Left cardiac atrium (tissue), 4 donors: ENCODE data around the gene SOCS7. TPM values are rescaled to one million over a fixed set of nuclear protein-coding genes. Genes with fewer than 3 reads are reported as not detected.
A peak's percentile ranks its signal among the peaks of the same experiment; 100 is the strongest.

Source experiments
- ATAC-seq, 2 donors: fragments of 200-7000 bp; cut with Tn5 transposase; one replicate each; pipeline ENCODE4 v1.9.1; 2020; ENCODE audit warnings: mild to moderate bottlenecking in 2 of 2, moderate library complexity in 2 of 2
- DNase-seq: peaks from one replicate; pipeline ENCODE4 v3.0.0-alpha.2; 2020
- intact Hi-C, 2 donors: fragments of 100-400 bp; cut with DNase I; formaldehyde crosslinking; loops; one replicate each; pipeline versions ENCODE4 v1.14.1 to v1.15.1; 2022 to 2023
- long read RNA-seq: library from polyadenylated mRNA; unstranded; transcript quantifications from one replicate; pipeline ENCODE4 v2.0.0, GENCODE V29; 2021
- total RNA-seq, 2 donors: library from RNA; stranded (reverse); fragmentation: NEBNext Ultra II Directional; extraction: Animal tissue kit (Norgen Biotek cat#: 25700); gene quantifications; one replicate each; pipeline ENCODE4 v1.2.1, GENCODE V29; 2021
- donor health status: DM: no; HTN: yes; CAD: no.
- donor health status: DM: no; HTN: yes; CAD: no; lungs with severe emphysema.
- donor health status: DM: yes; HTN: yes; CAD: no.
- donor health status: Dilated cardiomyopathy.

The SOCS7 gene
- total RNA-seq = 10 to 100 TPM; 11.2 to 11.4 TPM
- long read RNA-seq, partial matches to known transcripts = 0 of 2 reads
- long read RNA-seq, other reads (novel, unspliced or antisense) = 2 of 2 reads

DNA sequence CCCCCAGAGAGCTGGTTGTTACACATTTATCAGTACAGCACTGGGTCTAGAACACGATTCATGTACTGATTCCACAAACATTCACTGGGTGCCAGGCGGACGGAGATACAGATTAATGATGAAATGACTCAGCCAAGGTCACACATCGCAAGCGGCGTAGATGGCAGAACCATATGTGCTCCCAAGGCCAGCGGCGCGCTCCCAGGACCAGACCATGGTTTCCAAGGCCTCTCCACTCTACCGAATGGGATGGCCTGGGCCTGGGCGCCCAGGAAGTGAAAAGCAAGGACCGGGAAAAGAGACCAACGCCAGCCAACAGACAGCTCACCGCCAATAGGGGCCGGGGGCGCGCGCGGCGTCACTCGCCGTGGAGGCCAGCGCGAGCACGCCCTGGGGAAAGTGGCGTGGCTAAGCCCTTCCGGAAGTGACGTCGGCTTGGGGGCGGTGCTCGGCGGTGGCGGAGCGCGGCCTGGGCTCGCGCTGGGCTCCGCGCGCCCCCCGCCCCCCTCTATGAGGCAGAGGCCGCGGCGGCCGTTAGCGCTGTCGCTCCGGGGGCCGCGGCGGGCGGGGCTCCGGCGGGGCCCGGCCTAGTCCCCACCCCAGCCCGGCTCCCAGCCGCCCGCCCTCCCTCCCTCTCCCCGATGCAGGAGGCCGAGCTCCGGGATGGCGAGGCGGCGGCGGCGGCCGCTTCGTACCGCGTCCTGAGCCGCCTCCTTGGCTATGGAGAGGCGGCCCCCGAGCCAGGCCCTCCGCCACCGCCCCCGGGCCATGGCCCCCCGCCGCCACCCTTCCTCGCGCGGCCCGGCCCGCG, at the start of gene SOCS7:
SOCS7 (plus strand) TSS at position 433 of the 811 bp plus-strand sequence; CDS start at position 642, 209 bp downstream.
- intact Hi-C loops = loop anchor here in 1 of 2 donors (2.0 kb wide), 1 partner anchor 67 kb away; no protein-coding TSS in a partner anchor
- peak; percentile 96 for DNase-seq
- ATAC-seq = peak; percentile 96 to 97

DNA sequence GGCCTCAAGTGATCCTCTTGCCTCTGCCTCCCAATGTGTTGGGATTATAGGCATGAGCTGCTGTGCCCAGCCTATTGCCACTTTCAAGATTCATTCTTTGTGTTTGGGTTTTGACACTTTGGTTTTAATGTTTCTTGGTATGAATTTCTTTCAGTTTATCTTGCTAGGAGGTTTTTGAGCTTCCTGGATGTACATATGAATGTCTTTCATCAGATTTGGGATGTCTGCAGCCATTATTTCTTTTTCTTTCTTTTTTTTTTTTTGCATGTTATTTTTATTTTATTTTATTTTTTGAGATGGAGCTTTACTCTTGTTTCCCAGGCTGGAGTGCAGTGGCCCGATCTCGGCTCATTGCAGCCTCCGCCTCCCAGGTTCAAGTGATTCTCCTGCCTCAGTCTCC, 36.1 kb upstream of the SOCS7 start:
- intact Hi-C loops = no loop called here
- DNase-seq (no peak), ATAC-seq (no peak)

- DNase-seq (no peak), ATAC-seq (no peak)
- intact Hi-C loops = no loop called here
These were observed 34.6 kb upstream of the SOCS7 start for GRCh38 chr17:38317081-38317480.

DNA sequence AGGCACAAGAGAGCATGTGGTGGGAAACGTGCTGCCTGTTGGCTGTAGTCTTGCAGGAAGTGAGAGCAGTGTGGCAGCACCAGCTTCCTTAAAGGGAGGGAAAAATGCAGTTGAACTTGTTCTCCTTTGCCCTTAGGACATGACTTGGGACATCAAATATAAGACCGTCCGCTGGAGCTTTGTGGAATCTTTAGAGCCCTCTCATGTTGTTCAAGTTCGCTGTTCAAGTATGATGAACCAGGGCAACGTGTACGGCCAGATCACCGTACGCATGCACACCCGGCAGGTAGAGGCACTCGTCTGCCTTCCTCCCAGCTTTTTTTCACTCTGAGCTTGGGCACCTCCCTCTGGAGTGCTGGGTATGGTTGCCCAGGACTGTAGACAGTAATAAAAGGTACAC, 31.2 kb upstream of the SOCS7 start:
- ATAC-seq = no peak
- DNase-seq = no peak
- intact Hi-C loops = no loop called here

DNA sequence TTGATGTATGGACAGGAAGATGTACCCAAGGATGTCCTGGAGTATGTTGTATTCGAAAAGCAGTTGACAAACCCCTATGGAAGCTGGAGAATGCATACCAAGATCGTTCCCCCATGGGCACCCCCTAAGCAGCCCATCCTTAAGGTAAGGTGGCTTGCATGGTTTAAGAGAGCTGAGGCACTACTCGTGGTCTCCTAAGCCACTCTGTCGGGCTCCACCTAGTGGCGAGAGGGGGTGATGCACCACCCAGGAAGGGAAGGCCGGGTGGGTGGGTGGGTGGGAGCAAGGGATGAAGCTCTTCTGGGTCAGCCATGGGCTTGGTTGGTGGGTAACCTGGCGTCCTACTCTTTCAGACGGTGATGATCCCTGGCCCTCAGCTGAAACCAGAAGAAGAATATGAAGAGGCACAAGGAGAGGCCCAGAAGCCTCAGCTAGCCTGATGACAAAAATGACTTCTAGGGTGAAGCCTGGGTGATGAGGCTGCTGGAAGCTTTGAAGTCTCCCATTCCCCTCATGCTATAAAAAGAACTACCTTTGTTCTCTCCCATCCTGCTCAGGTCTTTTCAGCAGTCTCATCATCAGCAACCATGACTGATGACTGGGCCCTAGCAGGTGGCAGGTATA, 29.4 kb upstream of the SOCS7 start:
- intact Hi-C loops = no loop called here
- DNase-seq = peak; percentile 68
- peak; percentile 47 to 70 for ATAC-seq

DNA sequence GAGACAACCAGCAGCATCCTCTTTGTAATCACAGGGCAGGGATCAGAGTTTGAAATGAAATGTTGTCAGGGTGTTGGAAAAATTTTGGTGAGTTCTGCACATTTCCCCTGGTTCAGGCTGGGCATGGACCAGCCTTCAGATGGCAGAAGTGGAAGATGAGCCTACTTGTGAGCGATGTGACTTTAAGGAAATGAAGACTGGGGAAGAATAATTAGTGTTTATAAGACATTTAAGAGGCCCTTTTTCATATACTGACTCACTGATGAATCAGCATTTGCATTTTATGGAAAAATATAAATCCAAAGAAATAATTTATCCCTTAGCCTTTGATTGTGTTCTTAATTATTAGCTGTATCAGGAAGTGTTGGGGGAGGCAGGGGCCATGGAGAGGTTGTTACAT, 28.7 kb upstream of the SOCS7 start:
- intact Hi-C loops = no loop called here
- ATAC-seq = no peak

GRCh38 chr17:38324141-38324697, 27.4 kb upstream of the SOCS7 start:
- intact Hi-C loops = no loop called here
- DNase-seq = no peak

More for the DNA sequence above, 28.7 kb upstream of the SOCS7 start:
- DNase-seq = no peak

GRCh38 chr17:38324772-38325171, 26.9 kb upstream of the SOCS7 start:
- DNase-seq = no peak
- intact Hi-C loops = no loop called here
- ATAC-seq = no peak

More at GRCh38 chr17:38324141-38324697, 27.4 kb upstream of the SOCS7 start:
- no peak for ATAC-seq

DNA sequence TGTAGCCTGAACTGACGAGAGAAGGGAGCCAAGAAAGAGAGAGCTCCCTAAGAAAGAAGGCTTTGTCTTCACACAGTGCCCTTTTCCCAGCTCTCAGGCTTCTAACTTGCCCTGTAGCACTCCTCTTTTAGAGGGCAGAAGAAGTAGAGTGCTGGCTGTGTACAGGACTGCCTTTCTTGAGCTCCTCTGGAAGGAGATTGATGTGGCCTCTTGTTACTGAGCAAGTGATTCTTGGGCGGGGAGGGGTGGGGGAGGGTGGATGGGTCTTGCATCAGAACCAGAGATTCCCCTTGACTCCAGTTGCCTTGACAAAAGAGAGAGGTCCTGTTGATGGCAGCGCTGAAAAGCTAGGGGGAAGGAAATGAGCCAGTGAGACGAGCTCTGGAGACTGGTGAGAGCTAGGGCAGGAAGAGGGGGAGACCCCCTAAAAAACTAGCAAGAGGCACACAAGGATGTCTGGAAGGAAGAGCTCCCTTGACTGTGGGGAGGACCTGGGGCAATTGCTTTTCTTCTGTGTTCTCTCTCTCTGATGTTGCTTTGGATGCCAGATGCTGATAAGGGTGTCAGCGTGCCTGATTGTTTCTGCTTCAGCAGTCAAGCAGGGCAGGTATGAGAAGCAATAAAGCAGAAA, 26.3 kb upstream of the SOCS7 start:
- ATAC-seq (no peak), DNase-seq (no peak)
- intact Hi-C loops = no loop called here

- intact Hi-C loops = no loop called here
- DNase-seq (no peak), ATAC-seq (peak in 1 of 2 donors; percentile 53)
These were observed 24.4 kb upstream of the SOCS7 start for GRCh38 chr17:38326996-38327792.

- DNase-seq (no peak), ATAC-seq (no peak)
- intact Hi-C loops = no loop called here
These were observed 23.7 kb upstream of the SOCS7 start for GRCh38 chr17:38327936-38328335.

- no peak for ATAC-seq
- intact Hi-C loops = no loop called here
- no peak for DNase-seq
These were observed 23.0 kb upstream of the SOCS7 start for GRCh38 chr17:38328620-38329019.

GRCh38 chr17:38329284-38329683, 22.4 kb upstream of the SOCS7 start:
- intact Hi-C loops = no loop called here
- ATAC-seq (no peak), DNase-seq (no peak)

- intact Hi-C loops = no loop called here
- ATAC-seq = no peak
- DNase-seq = no peak
These were observed 21.6 kb upstream of the SOCS7 start for GRCh38 chr17:38329808-38330730.

GRCh38 chr17:38330941-38331411, 20.7 kb upstream of the SOCS7 start:
- ATAC-seq (no peak), DNase-seq (no peak)
- intact Hi-C loops = no loop called here

DNA sequence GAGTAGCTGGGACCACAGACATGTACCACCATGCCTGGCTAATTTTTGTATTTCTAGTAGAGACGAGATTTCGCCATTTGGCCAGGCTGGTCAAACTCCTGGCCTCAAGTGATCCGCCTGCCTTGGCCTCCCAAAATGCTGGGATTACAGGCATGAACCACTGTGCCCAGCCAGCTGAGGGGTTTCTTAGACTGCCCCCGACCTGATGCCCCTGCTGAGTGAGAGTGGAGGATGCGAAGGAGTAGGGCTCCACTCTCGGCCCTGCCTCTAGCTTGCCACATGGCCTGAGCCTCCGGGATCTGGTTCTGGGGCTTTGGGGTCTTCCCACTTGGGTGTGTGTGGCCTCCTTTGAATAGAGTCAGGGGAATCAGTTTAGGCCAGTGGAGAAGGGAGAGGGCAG, 18.9 kb upstream of the SOCS7 start:
- intact Hi-C loops = no loop called here
- DNase-seq = no peak
- no peak for ATAC-seq

GRCh38 chr17:38333635-38334295, 17.9 kb upstream of the SOCS7 start:
- DNase-seq (no peak), ATAC-seq (no peak)
- intact Hi-C loops = no loop called here
